Right lobe of liver (tissue), 4 donors: ENCODE results near the gene TNIP1.

ENCODE experiments used
- CTCF ChIP-seq, 4 donors: fragments of 200-600 bp in 3 of 4; fragments of 450-650 bp in 1 of 4; IDR thresholded peaks; one replicate each; pipeline versions ENCODE4 v1.5.1 to v1.8.0; 2016 to 2022; ENCODE audit warnings: antibody characterized with exemption in 4 of 4, mild to moderate bottlenecking in 2 of 4
- POLR2A ChIP-seq: fragments of 450-650 bp; IDR thresholded peaks from one replicate; pipeline ENCODE4 v1.6.1; 2017; ENCODE audit warnings: antibody characterized with exemption, mild to moderate bottlenecking
- donor health status: DM: no; HTN: no; CAD: no.
- donor health status: DM: no; HTN: no; CAD: no.
- donor health status: DM: no; HTN: yes; CAD: no.

GRCh38 chr5:150993422-150993821 is 87.4 kb downstream of the TNIP1 start:
- TF ChIP-seq POLR2A = no peak
- TF ChIP-seq CTCF (IDR thresholded peaks at IDR 0.05) = no peak
